A673 (cell line): ENCODE data around the gene TMEM164. TPM values are rescaled to one million over a fixed set of nuclear protein-coding genes. Genes with fewer than 3 reads are reported as not detected.

ENCODE experiments used
- BruUV-seq: library from RNA; stranded (reverse); fragments of 400-500 nt; replicated peaks from 2 replicates; lab custom pipeline; 2021; lab: Mats Ljungman, UMichigan
- CTCF ChIA-PET: fragments of 300-600 bp; sonication (Branson Sonifier 250); formaldehyde crosslinking; loops from one replicate; lab custom pipeline; 2022; ENCODE audit warnings: antibody characterized with exemption; lab: Charles Lee
- POLR2A ChIA-PET: fragments of 300-600 bp; sonication (Branson Sonifier 250); formaldehyde crosslinking; loops from one replicate; lab custom pipeline; 2022; ENCODE audit warnings: antibody characterized with exemption; ENCODE audit not compliant: low non-redundant PET; lab: Charles Lee
- DNase-seq: peaks from one replicate; pipeline ENCODE4 v3.0.0-alpha.2; 2015; ENCODE audit warnings: low spot score
- H3K27ac ChIP-seq: fragments of 200-600 bp; sonication (generic); 2 replicates; pipeline ENCODE4 v1.5.1; 2016; ENCODE audit warnings: mixed run types, low read depth, mild to moderate bottlenecking, mixed read lengths, antibody characterized with exemption, low read length; ENCODE audit not compliant: poor library complexity, severe bottlenecking
- H3K27me3 ChIP-seq: fragments of 200-600 bp; sonication (generic); replicated peaks from 2 replicates; pipeline ENCODE4 v1.6.1; 2017; ENCODE audit warnings: mixed run types, low read depth, mild to moderate bottlenecking, mixed read lengths, antibody characterized with exemption, low read length; ENCODE audit not compliant: insufficient read depth, poor library complexity
- H3K36me3 ChIP-seq: fragments of 200-600 bp; sonication (generic); 2 replicates; pipeline ENCODE4 v1.6.1; 2016; ENCODE audit warnings: mixed run types, mild to moderate bottlenecking, mixed read lengths, antibody characterized with exemption, low read length; ENCODE audit not compliant: insufficient read depth, poor library complexity, severe bottlenecking
- H3K4me1 ChIP-seq: fragments of 200-600 bp; sonication (generic); 2 replicates; pipeline ENCODE4 v1.6.1; 2017; ENCODE audit warnings: mixed run types, mild to moderate bottlenecking, mixed read lengths, antibody characterized with exemption, low read length; ENCODE audit not compliant: insufficient read depth, poor library complexity, severe bottlenecking
- H3K4me3 ChIP-seq: fragments of 200-600 bp; sonication (generic); 2 replicates; pipeline ENCODE4 v1.5.1; 2016; ENCODE audit warnings: low read depth, mixed run types, mild to moderate bottlenecking, mixed read lengths, low read length; ENCODE audit not compliant: poor library complexity, severe bottlenecking
- H3K9me3 ChIP-seq: fragments of 200-600 bp; sonication (generic); 2 replicates; pipeline ENCODE4 v1.6.1; 2016; ENCODE audit warnings: mixed run types, low read depth, mild to moderate bottlenecking, mixed read lengths, antibody characterized with exemption, low read length; ENCODE audit not compliant: poor library complexity, severe bottlenecking
- EZH2 ChIP-seq: fragments of 200-600 bp; sonication (generic); IDR thresholded peaks from 2 replicates; pipeline ENCODE4 v1.6.1; 2017; ENCODE audit warnings: borderline replicate concordance, low read depth, mild to moderate bottlenecking, mixed read lengths, antibody characterized with exemption, low read length; ENCODE audit not compliant: poor library complexity, severe bottlenecking
- intact Hi-C: fragments of 100-400 bp; cut with micrococcal nuclease; formaldehyde crosslinking; loops from one replicate; pipeline ENCODE4 v1.10.0; 2022; ENCODE audit not compliant: unreplicated experiment
- total RNA-seq: library from RNA; stranded (reverse); gene quantifications from 2 replicates; pipeline ENCODE4 v1.2.3, GENCODE V29; 2021
- TF ChIP-seq, protein P1 (sequence below): fragments of 300-800, 200-600 bp; sonication (generic); conservative IDR thresholded peaks from 2 replicates; pipeline ENCODE4 v1.5.1; 2017; ENCODE audit warnings: low read depth, mild to moderate bottlenecking, antibody characterized with exemption, low read length, moderate library complexity, mixed read lengths

The TMEM164 gene
- total RNA-seq, 1 experiment from 2014 or later: 26.5 TPM

DNA sequence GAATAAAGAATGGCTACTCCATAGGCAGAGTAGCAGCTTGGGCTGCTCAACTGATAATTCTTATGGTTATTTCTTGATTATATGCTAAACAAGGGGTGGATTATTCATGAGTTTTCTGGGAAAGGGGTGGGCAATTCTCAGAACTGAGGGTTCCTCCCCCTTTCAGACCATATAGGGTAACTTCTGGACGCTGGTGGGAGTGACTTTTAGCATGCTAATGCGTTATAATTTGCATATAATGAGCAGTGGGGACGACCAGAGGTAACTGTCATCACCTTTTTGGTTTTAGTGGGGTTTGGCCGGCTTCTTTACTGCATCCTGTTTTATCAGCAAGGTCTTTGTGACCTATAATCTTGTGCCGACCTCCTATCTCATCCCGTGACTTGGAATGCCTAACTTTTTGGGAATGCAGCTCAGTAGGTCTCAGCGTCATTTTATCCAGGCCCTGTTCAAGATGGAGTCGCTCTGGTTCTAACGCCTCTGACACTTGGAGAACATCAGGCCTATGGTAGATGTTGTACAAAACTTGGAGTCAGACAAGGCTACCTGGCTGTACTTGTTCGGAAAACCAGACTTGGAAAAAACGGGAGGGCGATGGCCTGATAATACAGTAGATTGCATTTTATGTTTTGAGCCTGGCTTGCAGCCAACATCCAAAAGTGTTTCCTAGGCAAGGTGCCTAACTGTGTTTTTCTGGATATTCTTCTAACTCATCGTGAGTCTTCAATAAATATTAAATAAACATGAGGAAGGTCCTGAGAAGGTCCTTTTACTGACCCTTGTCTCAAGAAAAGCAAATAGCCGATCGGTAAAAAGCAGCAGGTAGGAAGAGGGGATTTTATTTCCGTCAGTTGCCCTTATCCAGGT is 1.8 kb upstream of the TMEM164 start:
- POLR2A ChIA-PET: no interaction called here
- Histone ChIP-seq H3K36me3 (no peaks in the 10 kb centered on the region), H3K4me1 (peaks cover 4% of the 10 kb centered on the region), H3K27me3 (no peaks in the 10 kb centered on the region), H3K27ac (no peak overlapping the region), H3K4me3 (no peak overlapping the region), H3K9me3 (no peaks in the 10 kb centered on the region)
- no peak for DNase-seq
- TF ChIP-seq, protein P1, sequence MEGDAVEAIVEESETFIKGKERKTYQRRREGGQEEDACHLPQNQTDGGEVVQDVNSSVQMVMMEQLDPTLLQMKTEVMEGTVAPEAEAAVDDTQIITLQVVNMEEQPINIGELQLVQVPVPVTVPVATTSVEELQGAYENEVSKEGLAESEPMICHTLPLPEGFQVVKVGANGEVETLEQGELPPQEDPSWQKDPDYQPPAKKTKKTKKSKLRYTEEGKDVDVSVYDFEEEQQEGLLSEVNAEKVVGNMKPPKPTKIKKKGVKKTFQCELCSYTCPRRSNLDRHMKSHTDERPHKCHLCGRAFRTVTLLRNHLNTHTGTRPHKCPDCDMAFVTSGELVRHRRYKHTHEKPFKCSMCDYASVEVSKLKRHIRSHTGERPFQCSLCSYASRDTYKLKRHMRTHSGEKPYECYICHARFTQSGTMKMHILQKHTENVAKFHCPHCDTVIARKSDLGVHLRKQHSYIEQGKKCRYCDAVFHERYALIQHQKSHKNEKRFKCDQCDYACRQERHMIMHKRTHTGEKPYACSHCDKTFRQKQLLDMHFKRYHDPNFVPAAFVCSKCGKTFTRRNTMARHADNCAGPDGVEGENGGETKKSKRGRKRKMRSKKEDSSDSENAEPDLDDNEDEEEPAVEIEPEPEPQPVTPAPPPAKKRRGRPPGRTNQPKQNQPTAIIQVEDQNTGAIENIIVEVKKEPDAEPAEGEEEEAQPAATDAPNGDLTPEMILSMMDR: no peak
- TF ChIP-seq EZH2: no peak
- CTCF ChIA-PET: no interaction called here
- BruUV-seq: no TSS peak
- intact Hi-C loops: no loop called here

DNA sequence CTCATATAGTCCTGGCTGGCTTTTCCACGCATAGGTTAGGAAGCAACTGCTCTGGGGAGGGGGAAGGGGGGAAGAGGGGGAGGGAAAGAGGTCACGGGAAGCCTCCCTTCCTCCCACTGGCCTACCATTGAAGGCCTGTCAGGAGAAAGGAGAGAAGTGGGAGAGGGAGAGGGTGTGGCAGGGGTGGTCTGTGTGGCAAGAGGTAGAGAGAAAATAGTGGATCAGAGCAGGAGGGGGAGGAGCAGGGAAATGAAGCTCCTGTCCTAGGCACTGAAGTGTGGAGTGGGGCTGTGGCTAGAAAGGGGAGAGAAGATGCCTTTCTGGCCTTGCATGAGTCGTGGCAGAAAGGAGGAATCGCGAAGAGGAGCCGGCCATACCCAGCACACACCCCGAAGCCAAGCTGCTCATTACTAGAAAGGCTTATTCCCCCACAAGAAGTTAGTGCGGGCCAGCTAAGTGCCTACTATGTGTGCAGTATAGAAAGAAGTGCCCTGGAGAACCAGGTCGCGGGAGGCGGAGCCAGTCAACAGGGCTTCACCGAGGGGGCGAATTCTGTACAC is 1.1 kb upstream of the TMEM164 start:
- Histone ChIP-seq H3K4me1 (peaks cover 4% of the 10 kb centered on the region), H3K4me3 (peak overlapping the region; percentile 58), H3K27me3 (no peaks in the 10 kb centered on the region), H3K27ac (no peak overlapping the region), H3K9me3 (no peaks in the 10 kb centered on the region), H3K36me3 (no peaks in the 10 kb centered on the region)
- TF ChIP-seq EZH2: no peak
- intact Hi-C loops: no loop called here
- no TSS peak for BruUV-seq
- POLR2A ChIA-PET: no interaction called here
- no peak for DNase-seq
- CTCF ChIA-PET: interaction anchor here (0.6 kb wide), 1 partner anchor 124 kb away, joined by 4 read pairs; no protein-coding TSS in a partner anchor

DNA sequence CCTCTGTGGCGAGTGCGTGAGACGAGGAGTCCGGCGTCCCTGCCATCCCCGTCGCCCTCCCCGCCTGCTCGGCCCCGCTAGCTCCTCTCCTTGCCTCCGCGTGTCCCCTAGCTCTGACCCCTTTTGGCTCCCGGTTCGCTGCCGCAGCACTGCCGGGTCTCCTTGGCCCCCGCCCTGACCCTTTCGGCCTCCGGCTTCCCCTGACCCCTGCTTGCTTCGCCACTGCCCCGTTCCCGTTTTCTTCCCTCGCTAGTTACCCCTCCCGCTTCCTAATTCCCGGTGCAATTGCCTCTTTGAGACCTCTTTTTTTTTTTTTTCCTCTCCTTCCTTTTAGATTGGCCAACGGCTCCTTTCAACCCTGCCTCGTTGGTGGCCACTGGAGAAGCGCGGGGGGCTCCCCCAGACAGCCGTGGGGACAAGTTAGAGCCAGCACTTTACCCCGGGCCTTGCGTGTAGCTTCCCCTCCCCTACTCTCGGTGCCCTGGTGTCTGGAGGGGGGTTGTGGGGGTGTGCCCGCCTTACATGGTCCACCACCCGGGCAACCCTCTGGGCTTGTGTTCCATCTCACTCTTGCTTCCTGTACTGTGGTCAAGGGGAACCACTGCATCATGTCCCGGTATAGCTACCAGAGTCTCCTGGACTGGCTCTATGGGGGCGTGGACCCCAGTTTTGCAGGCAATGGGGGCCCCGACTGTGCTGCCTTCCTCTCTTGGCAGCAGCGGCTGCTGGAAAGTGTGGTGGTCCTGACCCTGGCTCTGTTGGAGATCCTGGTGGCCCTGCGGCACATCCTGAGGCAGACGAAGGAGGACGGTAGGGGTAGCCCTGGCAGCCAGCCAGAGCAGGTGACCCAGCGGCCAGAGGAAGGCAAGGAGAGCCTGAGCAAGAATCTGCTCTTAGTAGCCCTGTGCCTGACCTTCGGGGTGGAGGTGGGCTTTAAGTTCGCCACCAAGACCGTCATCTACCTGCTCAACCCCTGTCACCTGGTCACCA is 548 bp downstream of the TMEM164 start:
- BruUV-seq: no TSS peak
- H3K27ac ChIP-seq: peak overlapping the region; percentile 78

More for the DNA sequence above, 548 bp downstream of the TMEM164 start:
- intact Hi-C loops: no loop called here
- Histone ChIP-seq H3K4me3 (peak overlapping the region; percentile 58), H3K4me1 (peaks cover 4% of the 10 kb centered on the region), H3K36me3 (no peaks in the 10 kb centered on the region), H3K27me3 (no peaks in the 10 kb centered on the region), H3K9me3 (no peaks in the 10 kb centered on the region)
- peak; percentile 11 for DNase-seq
- TF ChIP-seq EZH2: no peak
- TF ChIP-seq, protein P1: no peak
- POLR2A ChIA-PET: no interaction called here
- CTCF ChIA-PET: no interaction called here
